Measurements from ENCODE around the gene CASP9.
"Not testable (repeated sequence)": the region's sequence is repeated elsewhere in the genome, so short reads cannot be mapped to it uniquely, and the experiment has no call there.

CASP9 gene

DNA sequence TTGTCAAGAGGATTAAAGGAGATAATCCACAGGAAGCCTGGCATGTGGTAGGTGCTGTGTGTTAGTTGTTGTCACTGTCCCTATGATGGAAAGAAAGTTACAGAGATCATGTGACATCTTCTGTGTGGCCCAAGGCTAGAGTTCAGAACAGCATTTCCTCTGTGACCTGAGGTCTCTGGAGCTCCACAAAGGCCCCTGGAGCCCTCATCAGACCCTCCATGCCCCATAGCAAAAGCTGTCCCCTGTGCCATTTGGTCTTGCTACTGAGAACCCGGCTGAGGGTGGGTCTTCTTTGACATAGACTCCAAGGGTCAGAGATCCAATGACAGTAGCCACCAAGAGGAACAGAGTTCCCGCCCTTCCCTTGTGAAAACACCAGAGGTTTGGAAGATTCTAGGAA, 40.0 kb downstream of the CASP9 start:
- no peak overlapping the region for H3K18ac ChIP-seq (ENCODE audit: low read depth in 1 of 2, low read length in 2 of 2)
- no peak overlapping the region for H3K4me3 ChIP-seq (ENCODE audit: insufficient read depth in 1 of 2, low read depth in 1 of 2, low read length in 2 of 2)
- no peak overlapping the region for H2BK120ac ChIP-seq (ENCODE audit: low read depth, low read length)
- no peak overlapping the region for H4K8ac ChIP-seq (ENCODE audit: low read length)
- H2AFZ ChIP-seq (ENCODE audit: low read depth, low read length) = no peak overlapping the region
- H3K27me3 ChIP-seq (ENCODE audit: control insufficient read depth in 1 of 2, insufficient read depth in 1 of 2, low read length in 2 of 2) = no peaks in the 10 kb centered on the region
- no peak overlapping the region for H3K9ac ChIP-seq (ENCODE audit: low read length)
- no peak overlapping the region for H2BK5ac ChIP-seq (ENCODE audit: low read depth, low read length, poor library complexity, severe bottlenecking)
- H2BK15ac ChIP-seq (ENCODE audit: low read depth, poor library complexity, severe bottlenecking) = no peak overlapping the region
- H3K23ac ChIP-seq (ENCODE audit: low read length in 2 of 2) = no peak overlapping the region
- no peak overlapping the region for H3K4me2 ChIP-seq (ENCODE audit: low read length, poor library complexity, severe bottlenecking)
- no peaks in the 10 kb centered on the region for H3K9me3 ChIP-seq (ENCODE audit: control insufficient read depth, low read length)
- peaks cover 0 to 16% of the 10 kb centered on the region in 2 experiments for H3K36me3 ChIP-seq (ENCODE audit: control insufficient read depth in 1 of 2, insufficient read depth in 2 of 2, low read depth in 1 of 2, low read length in 2 of 2)
- no peak overlapping the region for H4K91ac ChIP-seq (ENCODE audit: low read length)
- H2AK5ac ChIP-seq (ENCODE audit: low read length, severe bottlenecking) = no peak overlapping the region
- WGBS = 92% methylated on average over 2 of the region's 2 CpGs
- DNase-seq = no peak
- H3K79me1 ChIP-seq (replicated peaks; ENCODE audit: low read length, poor library complexity, severe bottlenecking) = no peaks in the 10 kb centered on the region
- no peaks in the 10 kb centered on the region for H3K4me1 ChIP-seq (ENCODE audit: control insufficient read depth, insufficient read depth, low read depth, low read length)
- H3K14ac ChIP-seq (ENCODE audit: low read length in 2 of 2) = no peak overlapping the region
- H3K4ac ChIP-seq (ENCODE audit: low read depth in 1 of 2, low read length in 2 of 2) = no peak overlapping the region
- H2BK12ac ChIP-seq (ENCODE audit: low read length in 2 of 2) = no peak overlapping the region
- H3K27ac ChIP-seq (ENCODE audit: low read length, poor library complexity, severe bottlenecking) = no peak overlapping the region

DNA sequence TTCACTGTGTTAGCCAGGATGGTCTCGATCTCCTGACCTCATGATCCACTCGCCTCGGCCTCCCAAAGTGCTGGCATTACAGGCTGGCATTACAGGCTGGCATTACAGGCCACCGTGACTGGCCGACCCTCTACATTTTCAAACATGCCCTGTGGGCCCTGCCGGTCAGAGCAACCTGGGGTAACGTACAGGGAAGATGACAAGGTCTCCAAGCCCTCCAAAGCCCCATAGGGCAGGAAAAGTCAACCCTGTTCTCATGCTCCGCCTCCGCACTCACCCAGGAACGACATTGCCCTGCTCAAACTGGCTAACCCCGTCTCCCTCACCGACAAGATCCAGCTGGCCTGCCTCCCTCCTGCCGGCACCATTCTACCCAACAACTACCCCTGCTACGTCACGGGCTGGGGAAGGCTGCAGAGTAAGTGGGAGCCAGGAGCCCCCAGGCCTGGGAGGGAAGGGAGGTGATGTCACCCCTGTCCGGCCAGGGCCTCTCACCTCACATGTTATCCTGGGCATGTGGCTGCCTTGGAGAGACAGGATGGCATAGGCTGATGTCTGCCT, 41.0 kb downstream of the CASP9 start:
- H2BK5ac ChIP-seq (ENCODE audit: low read depth, low read length, poor library complexity, severe bottlenecking); H3K27ac ChIP-seq (ENCODE audit: low read length, poor library complexity, severe bottlenecking); DNase-seq; H2AK5ac ChIP-seq (ENCODE audit: low read length, severe bottlenecking); H3K9ac ChIP-seq (ENCODE audit: low read length); H3K4me3 ChIP-seq (ENCODE audit: insufficient read depth in 1 of 2, low read depth in 1 of 2, low read length in 2 of 2); H4K8ac ChIP-seq (ENCODE audit: low read length); H3K4ac ChIP-seq (ENCODE audit: low read depth in 1 of 2, low read length in 2 of 2); H2BK15ac ChIP-seq (ENCODE audit: low read depth, poor library complexity, severe bottlenecking); H3K18ac ChIP-seq (ENCODE audit: low read depth in 1 of 2, low read length in 2 of 2); H2AFZ ChIP-seq (ENCODE audit: low read depth, low read length); H3K14ac ChIP-seq (ENCODE audit: low read length in 2 of 2); H2BK12ac ChIP-seq (ENCODE audit: low read length in 2 of 2); H3K9me3 ChIP-seq (ENCODE audit: control insufficient read depth, low read length); H3K79me1 ChIP-seq (replicated peaks; ENCODE audit: low read length, poor library complexity, severe bottlenecking); H4K91ac ChIP-seq (ENCODE audit: low read length); H2BK120ac ChIP-seq (ENCODE audit: low read depth, low read length); H3K4me2 ChIP-seq (ENCODE audit: low read length, poor library complexity, severe bottlenecking); H3K4me1 ChIP-seq (ENCODE audit: control insufficient read depth, insufficient read depth, low read depth, low read length); H3K27me3 ChIP-seq (ENCODE audit: control insufficient read depth in 1 of 2, insufficient read depth in 1 of 2, low read length in 2 of 2); H3K23ac ChIP-seq (ENCODE audit: low read length in 2 of 2): not testable (repeated sequence)
- H3K36me3 ChIP-seq (ENCODE audit: control insufficient read depth in 1 of 2, insufficient read depth in 2 of 2, low read depth in 1 of 2, low read length in 2 of 2) = peaks cover 0 to 16% of the 10 kb centered on the region in 2 experiments
- WGBS = 88% methylated on average over 9 of the region's 16 CpGs

DNA sequence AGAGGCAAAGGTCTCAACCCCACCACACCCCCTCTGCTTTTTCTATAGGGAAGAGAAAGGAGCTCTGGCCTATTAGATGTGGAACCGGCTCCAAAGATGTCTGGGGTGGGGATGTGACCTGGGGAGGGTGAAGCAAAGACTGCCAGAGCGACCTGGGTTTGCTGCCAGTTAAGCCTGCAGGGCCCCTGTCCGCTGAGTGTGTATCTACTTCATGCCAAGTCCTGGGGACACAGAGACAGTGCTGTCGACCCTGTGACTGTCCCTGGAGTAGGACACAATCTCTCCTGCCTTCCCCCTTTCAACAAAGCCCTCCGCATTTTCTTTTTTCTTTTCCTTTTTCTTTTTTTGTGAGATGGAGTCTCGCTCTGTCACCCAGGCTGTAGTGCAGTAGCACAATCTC, 41.6 kb downstream of the CASP9 start:
- H2BK12ac ChIP-seq (ENCODE audit: low read length in 2 of 2); H2BK5ac ChIP-seq (ENCODE audit: low read depth, low read length, poor library complexity, severe bottlenecking); H3K4ac ChIP-seq (ENCODE audit: low read depth in 1 of 2, low read length in 2 of 2); H3K14ac ChIP-seq (ENCODE audit: low read length in 2 of 2); H2BK15ac ChIP-seq (ENCODE audit: low read depth, poor library complexity, severe bottlenecking); H3K9ac ChIP-seq (ENCODE audit: low read length); H3K18ac ChIP-seq (ENCODE audit: low read depth in 1 of 2, low read length in 2 of 2); H4K91ac ChIP-seq (ENCODE audit: low read length); H3K27me3 ChIP-seq (ENCODE audit: control insufficient read depth in 1 of 2, insufficient read depth in 1 of 2, low read length in 2 of 2); H3K79me1 ChIP-seq (replicated peaks; ENCODE audit: low read length, poor library complexity, severe bottlenecking); H2BK120ac ChIP-seq (ENCODE audit: low read depth, low read length); H3K27ac ChIP-seq (ENCODE audit: low read length, poor library complexity, severe bottlenecking); H2AFZ ChIP-seq (ENCODE audit: low read depth, low read length); H3K23ac ChIP-seq (ENCODE audit: low read length in 2 of 2); H2AK5ac ChIP-seq (ENCODE audit: low read length, severe bottlenecking); H3K9me3 ChIP-seq (ENCODE audit: control insufficient read depth, low read length); H4K8ac ChIP-seq (ENCODE audit: low read length); H3K4me2 ChIP-seq (ENCODE audit: low read length, poor library complexity, severe bottlenecking); DNase-seq; H3K4me1 ChIP-seq (ENCODE audit: control insufficient read depth, insufficient read depth, low read depth, low read length); H3K4me3 ChIP-seq (ENCODE audit: insufficient read depth in 1 of 2, low read depth in 1 of 2, low read length in 2 of 2): not testable (repeated sequence)
- 93% methylated on average over 6 of the region's 6 CpGs for WGBS
- peaks cover 0 to 16% of the 10 kb centered on the region in 2 experiments for H3K36me3 ChIP-seq (ENCODE audit: control insufficient read depth in 1 of 2, insufficient read depth in 2 of 2, low read depth in 1 of 2, low read length in 2 of 2)

DNA sequence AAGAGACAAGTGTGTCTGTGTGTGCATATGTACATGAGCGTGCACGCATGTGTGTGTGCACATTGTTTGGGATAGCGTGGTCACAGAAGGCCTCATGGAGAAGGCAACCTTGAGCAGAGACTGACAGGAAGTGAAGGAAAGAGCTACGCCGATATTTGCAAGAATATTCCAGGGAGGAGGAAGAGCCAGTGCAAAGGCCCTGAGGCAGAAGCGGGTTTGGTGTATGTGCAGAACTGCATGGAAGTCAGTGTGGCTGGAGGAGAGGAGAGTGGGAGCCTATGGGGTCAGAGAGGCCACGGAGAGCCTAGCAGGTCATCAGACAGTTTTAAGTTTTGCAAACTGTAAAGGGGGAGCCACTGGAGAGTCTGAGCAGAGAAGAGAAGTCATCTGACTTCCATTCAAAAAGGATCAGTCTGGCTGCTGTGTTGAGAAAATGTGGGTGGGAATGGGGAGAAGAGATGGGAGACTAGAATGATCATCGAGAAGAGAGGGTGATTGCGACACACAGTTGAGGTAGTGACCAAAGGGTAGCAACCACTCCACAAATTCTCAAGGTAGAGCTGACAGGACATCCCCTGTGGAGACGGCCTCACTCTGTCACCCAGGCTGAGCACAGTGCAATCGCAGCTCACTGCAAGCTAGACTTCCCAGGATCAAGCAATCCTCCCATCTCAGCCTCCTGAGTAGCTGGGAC, 44.2 kb downstream of the CASP9 start:
- Histone ChIP-seq H3K14ac (ENCODE audit: low read length in 2 of 2) (no peak overlapping the region), H2AK5ac (ENCODE audit: low read length, severe bottlenecking) (no peak overlapping the region), H3K27me3 (ENCODE audit: control insufficient read depth in 1 of 2, insufficient read depth in 1 of 2, low read length in 2 of 2) (no peaks in the 10 kb centered on the region), H3K18ac (ENCODE audit: low read depth in 1 of 2, low read length in 2 of 2) (no peak overlapping the region), H3K79me1 (replicated peaks; ENCODE audit: low read length, poor library complexity, severe bottlenecking) (no peaks in the 10 kb centered on the region), H3K23ac (ENCODE audit: low read length in 2 of 2) (no peak overlapping the region), H3K36me3 (ENCODE audit: control insufficient read depth in 1 of 2, insufficient read depth in 2 of 2, low read depth in 1 of 2, low read length in 2 of 2) (peaks cover 0 to 3% of the 10 kb centered on the region in 2 experiments), H3K4me1 (ENCODE audit: control insufficient read depth, insufficient read depth, low read depth, low read length) (no peaks in the 10 kb centered on the region), H2BK5ac (ENCODE audit: low read depth, low read length, poor library complexity, severe bottlenecking) (no peak overlapping the region), H2BK120ac (ENCODE audit: low read depth, low read length) (no peak overlapping the region), H3K27ac (ENCODE audit: low read length, poor library complexity, severe bottlenecking) (no peak overlapping the region), H2BK15ac (ENCODE audit: low read depth, poor library complexity, severe bottlenecking) (no peak overlapping the region), H3K4ac (ENCODE audit: low read depth in 1 of 2, low read length in 2 of 2) (no peak overlapping the region), H3K4me2 (ENCODE audit: low read length, poor library complexity, severe bottlenecking) (no peak overlapping the region), H2BK12ac (ENCODE audit: low read length in 2 of 2) (no peak overlapping the region), H3K9me3 (ENCODE audit: control insufficient read depth, low read length) (no peaks in the 10 kb centered on the region), H2AFZ (ENCODE audit: low read depth, low read length) (no peak overlapping the region), H4K91ac (ENCODE audit: low read length) (no peak overlapping the region), H4K8ac (ENCODE audit: low read length) (no peak overlapping the region), H3K4me3 (ENCODE audit: insufficient read depth in 1 of 2, low read depth in 1 of 2, low read length in 2 of 2) (no peak overlapping the region), H3K9ac (ENCODE audit: low read length) (no peak overlapping the region)
- 93% methylated on average over 10 of the region's 11 CpGs for WGBS
- no peak for DNase-seq
